Naive thymus-derived CD8-positive, alpha-beta T cell (primary cell): ENCODE measurements around the gene AUNIP. TPM values are rescaled to one million over a fixed set of nuclear protein-coding genes. Genes with fewer than 3 reads are reported as not detected.
A peak's percentile ranks its signal among the peaks of the same experiment; 100 is the strongest.

Source experiments
- ATAC-seq, 2 donors: fragments of 150-1000 bp; cut with Tn5 transposase in 1 of 2; sonication (Bioruptor Pico), chemical (Tn5 transposase) in 1 of 2; 1 replicate in 1 of 2; 2 replicates in 1 of 2; pipeline ENCODE4 v1.10.0; 2021; ENCODE audit warnings: mild to moderate bottlenecking in 2 of 2, moderate library complexity in 2 of 2
- POLR2A ChIA-PET: fragments of 350-600 bp; sonication (Branson Sonifier 250); formaldehyde crosslinking; loops from one replicate; lab custom pipeline; 2021; ENCODE audit warnings: antibody characterized with exemption; lab: Charles Lee
- DNase-seq, 10 donors: peaks; one replicate each; pipeline versions ENCODE4 v3.0.0 to v3.0.0-alpha.2; 2020 to 2022
- H3K27ac Mint-ChIP-seq, 10 donors: one replicate each; pipeline ENCODE4 v1.8.0; 2020 to 2022; ENCODE audit warnings: mild to moderate bottlenecking in 10 of 10, mixed read lengths in 10 of 10, moderate library complexity in 4 of 10, inconsistent platforms in 1 of 10
- H3K27me3 Mint-ChIP-seq, 5 donors: one replicate each; pipeline ENCODE4 v1.8.0; 2021 to 2022; ENCODE audit warnings: mixed read lengths in 5 of 5
- H3K36me3 Mint-ChIP-seq, 3 donors: one replicate each; pipeline ENCODE4 v1.8.0; 2020 to 2022; ENCODE audit warnings: mixed read lengths in 3 of 3, mild to moderate bottlenecking in 2 of 3, inconsistent platforms in 1 of 3
- H3K4me1 Mint-ChIP-seq, 4 donors: one replicate each; pipeline ENCODE4 v1.8.0; 2021 to 2022; ENCODE audit warnings: mixed read lengths in 4 of 4
- H3K4me3 Mint-ChIP-seq, 10 donors: one replicate each; pipeline ENCODE4 v1.8.0; 2020 to 2022; ENCODE audit warnings: mild to moderate bottlenecking in 10 of 10, mixed read lengths in 10 of 10, moderate library complexity in 6 of 10, inconsistent platforms in 1 of 10
- H3K9me3 Mint-ChIP-seq, 9 donors: one replicate each; pipeline ENCODE4 v1.8.0; 2020 to 2022; ENCODE audit warnings: mixed read lengths in 9 of 9, mild to moderate bottlenecking in 3 of 9, inconsistent platforms in 1 of 9, moderate library complexity in 1 of 9
- polyA plus RNA-seq, 3 donors: library from polyadenylated mRNA; unstranded; fragments of 300-500 nt; fragmentation: Illumina TruSeq; gene quantifications; one replicate each; pipeline ENCODE4 v1.2.3, GENCODE V29; 2021
- total RNA-seq, 8 experiments: library from RNA in 2 of 8; stranded (reverse) in 2 of 8; gene quantifications; one replicate each; pipeline ENCODE4 v1.2.3 and lab custom pipeline; 2021 to 2026

The AUNIP gene
- total and polyA plus RNA-seq, 5 experiments from 2014 or later: not detected

DNA sequence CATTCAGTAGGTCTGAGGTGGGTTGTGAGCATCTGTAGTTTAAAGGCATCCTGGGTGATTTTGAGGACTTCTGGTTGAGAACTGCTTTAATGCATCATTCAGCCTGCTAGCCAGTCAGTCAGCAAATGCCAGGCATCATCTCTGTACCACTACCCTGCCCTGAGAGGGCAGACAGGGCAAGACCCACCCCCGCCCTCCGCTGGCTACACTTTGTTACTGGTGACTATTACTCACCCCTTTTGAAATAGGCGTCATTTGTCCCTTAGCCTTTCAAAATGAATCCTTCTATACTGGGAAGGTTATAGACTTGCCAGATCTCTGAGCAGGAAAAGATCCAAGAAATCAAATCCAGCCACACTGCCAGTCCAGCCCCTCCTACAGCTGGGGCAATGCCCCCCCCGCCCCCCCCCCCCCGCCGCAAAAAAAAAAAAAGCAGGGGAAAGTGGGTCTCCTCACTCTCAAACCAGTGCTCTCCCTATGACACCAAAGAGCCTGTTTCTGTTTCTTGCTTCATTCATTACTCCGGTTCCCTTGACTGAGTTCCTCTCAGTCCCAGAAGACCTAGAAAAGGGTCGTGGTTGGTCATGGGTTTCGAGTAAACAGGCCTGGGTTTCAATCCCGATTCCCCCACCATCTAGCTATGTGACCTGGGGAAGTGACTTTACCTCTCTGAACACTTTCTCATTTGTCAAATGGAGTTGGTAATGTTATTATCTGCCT lies 54.9 kb downstream of the AUNIP start:
- POLR2A ChIA-PET: interaction anchor here (0.7 to 1.6 kb wide), 4 partner anchors 10 to 300 kb away, joined by 3 to 6 read pairs (median 4); no protein-coding TSS in a partner anchor
- ATAC-seq (no peak), DNase-seq (no peak)
- peaks cover 26 to 52% (median 43%) of the 10 kb centered on the region in 4 donors for H3K4me1 Mint-ChIP-seq
- no peaks in the 10 kb centered on the region for H3K9me3 Mint-ChIP-seq
- peak overlapping the region in 3 of 10 donors; percentile 7 to 70 (median 60) for H3K27ac Mint-ChIP-seq
- no peak overlapping the region for H3K4me3 Mint-ChIP-seq
- H3K36me3 Mint-ChIP-seq: peaks cover 0 to 30% (median 9%) of the 10 kb centered on the region in 3 donors
- H3K27me3 Mint-ChIP-seq: no peaks in the 10 kb centered on the region

- Mint-ChIP-seq H3K4me3 (peak overlapping the region in 5 of 10 donors; percentile 30 to 66 (median 60)), H3K9me3 (no peaks in the 10 kb centered on the region), H3K4me1 (peaks cover 27 to 59% (median 53%) of the 10 kb centered on the region in 4 donors), H3K27ac (peak overlapping the region in 4 of 10 donors; percentile 1 to 64 (median 38)), H3K27me3 (no peaks in the 10 kb centered on the region), H3K36me3 (peaks cover 0 to 22% (median 9%) of the 10 kb centered on the region in 3 donors)
- DNase-seq (no peak), ATAC-seq (no peak)
- POLR2A ChIA-PET: interaction anchor here (0.6 to 1.7 kb wide), 6 partner anchors 11 to 236 kb away, joined by 3 to 4 read pairs (median 3); no protein-coding TSS in a partner anchor
Measured at GRCh38 chr1:25803368-25803767, 55.9 kb downstream of the AUNIP start.

DNA sequence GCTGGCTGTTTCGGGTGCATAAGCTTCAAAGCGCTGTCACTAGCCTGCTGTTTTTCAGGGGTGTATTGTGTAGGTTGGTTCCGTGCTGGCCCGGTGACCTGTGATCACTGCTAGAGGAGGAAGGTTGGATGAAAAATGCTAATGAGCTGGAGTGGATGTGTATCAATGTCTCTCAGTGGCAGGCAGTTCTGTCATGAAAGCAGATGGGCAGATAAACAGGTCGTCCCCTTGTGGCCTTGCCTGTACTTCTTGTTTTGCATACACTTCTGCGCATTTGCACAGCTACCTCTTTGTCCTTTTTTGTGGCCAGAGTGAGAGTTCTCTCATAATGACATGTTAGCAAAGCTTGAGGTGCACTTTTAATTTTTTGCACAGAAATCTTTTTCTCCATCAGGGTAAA lies 56.3 kb downstream of the AUNIP start:
- H3K36me3 Mint-ChIP-seq: peaks cover 0 to 22% (median 9%) of the 10 kb centered on the region in 3 donors
- peak overlapping the region; percentile 6 to 66 (median 53) for H3K4me3 Mint-ChIP-seq
- no peaks in the 10 kb centered on the region for H3K9me3 Mint-ChIP-seq
- H3K27me3 Mint-ChIP-seq: no peaks in the 10 kb centered on the region
- H3K27ac Mint-ChIP-seq: peak overlapping the region in 9 of 10 donors; percentile 1 to 67 (median 43)
- DNase-seq (peak in 1 of 10 donors; percentile 41), ATAC-seq (peak in 1 of 2 donors; percentile 51)
- POLR2A ChIA-PET: interaction anchor here (0.6 to 1.7 kb wide), 4 partner anchors 24 to 236 kb away, joined by 3 to 4 read pairs (median 4); no protein-coding TSS in a partner anchor
- peaks cover 30 to 64% (median 57%) of the 10 kb centered on the region in 4 donors for H3K4me1 Mint-ChIP-seq

- peaks cover 0 to 8% (median 5%) of the 10 kb centered on the region in 3 donors for H3K36me3 Mint-ChIP-seq
- DNase-seq (no peak), ATAC-seq (no peak)
- H3K27me3 Mint-ChIP-seq: peaks cover 0 to 2% (median 0%) of the 10 kb centered on the region in 5 donors
- H3K9me3 Mint-ChIP-seq: peaks cover 0 to 2% (median 0%) of the 10 kb centered on the region in 9 donors
- POLR2A ChIA-PET: interaction anchor here (0.6 to 3.3 kb wide), 10 partner anchors 9 to 875 kb away, joined by 3 to 13 read pairs (median 8); partner anchors contain the start of gene MTFR1L
- H3K4me3 Mint-ChIP-seq: peak overlapping the region; percentile 75 to 90 (median 79)
- peak overlapping the region; percentile 16 to 92 (median 80) for H3K27ac Mint-ChIP-seq
- H3K4me1 Mint-ChIP-seq: peaks cover 39 to 78% (median 75%) of the 10 kb centered on the region in 4 donors
Measured at GRCh38 chr1:25800703-25801377, 58.4 kb downstream of the AUNIP start.

DNA sequence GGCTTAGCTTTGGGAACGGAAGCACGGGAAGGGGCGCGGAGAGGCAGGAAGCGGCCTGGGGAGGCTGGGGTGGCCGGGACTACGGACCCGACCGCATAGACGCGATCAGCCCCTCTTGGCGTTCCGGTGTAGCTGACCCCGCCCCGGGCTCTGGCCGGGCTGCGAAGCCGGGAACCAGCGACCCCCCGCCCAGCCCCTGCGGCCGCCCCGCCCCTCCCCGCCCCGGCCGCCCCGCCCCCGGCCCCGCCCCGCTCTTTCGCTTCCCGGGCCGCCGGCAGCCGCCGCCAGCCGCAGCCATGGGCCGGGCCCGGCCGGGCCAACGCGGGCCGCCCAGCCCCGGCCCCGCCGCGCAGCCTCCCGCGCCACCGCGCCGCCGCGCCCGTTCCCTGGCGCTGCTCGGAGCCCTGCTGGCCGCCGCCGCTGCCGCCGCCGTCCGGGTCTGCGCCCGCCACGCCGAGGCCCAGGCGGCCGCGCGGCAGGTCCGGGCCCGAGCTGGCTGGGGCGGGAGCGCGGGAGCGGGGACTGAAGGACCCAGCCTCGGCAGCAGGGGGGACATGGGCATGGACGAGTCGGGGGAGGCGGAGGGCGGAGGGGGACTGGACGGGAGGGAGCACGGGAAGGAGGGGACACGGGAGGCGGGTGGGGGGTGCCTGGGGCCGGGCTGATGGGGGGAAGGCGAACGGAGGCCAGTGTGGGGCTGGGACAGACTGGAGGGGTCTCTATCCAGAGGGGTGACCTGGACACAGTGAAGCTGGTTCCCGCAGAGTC lies 59.1 kb downstream of the AUNIP start, which contains the start of gene SELENON:
Gene SELENON, plus strand, starts transcription at position 259 of the 768 bp plus-strand sequence. Its CDS starts 38 bp downstream, at position 297.
- POLR2A ChIA-PET: interaction anchor here (0.6 to 3.3 kb wide), 13 partner anchors 9 to 252 kb away, joined by 3 to 13 read pairs (median 5); partner anchors contain the start of gene MTFR1L
- H3K4me3 Mint-ChIP-seq: peak within 1 kb of the TSS; percentile 75 to 90 (median 80)
- H3K27ac Mint-ChIP-seq: peak within 1 kb of the TSS; percentile 80 to 99 (median 90)
- DNase-seq: peak in 3 of 10 donors; percentile 15 to 45 (median 43)
- H3K4me1 Mint-ChIP-seq: peaks cover 36 to 80% (median 77%) of the 10 kb centered on the region in 4 donors
- peaks cover 0 to 2% (median 0%) of the 10 kb centered on the region in 9 donors for H3K9me3 Mint-ChIP-seq
- ATAC-seq: peak; percentile 5 to 56
- peaks cover 0 to 1% (median 0%) of the 10 kb centered on the region in 3 donors for H3K36me3 Mint-ChIP-seq
- peaks cover 0 to 2% (median 0%) of the 10 kb centered on the region in 5 donors for H3K27me3 Mint-ChIP-seq

DNA sequence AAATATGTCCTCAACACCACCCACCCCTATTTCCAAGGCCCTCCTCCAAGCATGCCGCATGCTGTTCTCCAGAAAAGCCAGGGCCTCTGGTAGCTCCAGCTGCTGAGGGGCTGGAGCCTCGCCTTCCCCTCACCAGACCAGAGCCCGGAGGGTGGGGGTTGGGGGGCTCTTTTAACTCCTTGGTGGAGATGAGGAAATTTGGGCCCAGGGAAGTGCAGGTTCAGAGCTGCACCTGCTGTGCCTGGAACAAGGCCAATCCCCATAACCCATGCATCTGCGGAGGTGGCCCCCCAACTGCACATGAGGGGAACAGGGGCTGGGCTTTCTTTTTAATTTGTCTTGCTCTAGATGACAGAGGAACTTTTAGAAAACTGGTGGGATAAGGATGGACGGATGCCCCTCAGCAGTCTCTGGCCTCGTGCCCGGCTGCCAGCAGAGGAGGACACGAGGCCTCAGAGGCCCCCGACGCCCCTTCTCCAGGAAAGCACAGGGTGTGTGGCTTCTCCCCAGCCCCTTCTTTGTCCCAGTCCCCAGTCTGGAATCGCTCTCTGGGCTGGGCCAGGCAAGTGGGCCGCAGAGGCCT lies 59.8 kb downstream of the AUNIP start:
- peak overlapping the region; percentile 73 to 86 (median 80) for H3K4me3 Mint-ChIP-seq
- DNase-seq (no peak), ATAC-seq (no peak)
- H3K27ac Mint-ChIP-seq: peak overlapping the region; percentile 79 to 99 (median 86)
- H3K36me3 Mint-ChIP-seq: peaks cover 0 to 2% (median 0%) of the 10 kb centered on the region in 3 donors
- POLR2A ChIA-PET: interaction anchor here (0.6 to 3.3 kb wide), 14 partner anchors 10 to 251 kb away, joined by 3 to 13 read pairs (median 6); partner anchors contain the start of gene MTFR1L
- peaks cover 0 to 2% (median 0%) of the 10 kb centered on the region in 5 donors for H3K27me3 Mint-ChIP-seq
- H3K4me1 Mint-ChIP-seq: peaks cover 38 to 82% (median 76%) of the 10 kb centered on the region in 4 donors
- H3K9me3 Mint-ChIP-seq: peaks cover 0 to 2% (median 0%) of the 10 kb centered on the region in 9 donors

DNA sequence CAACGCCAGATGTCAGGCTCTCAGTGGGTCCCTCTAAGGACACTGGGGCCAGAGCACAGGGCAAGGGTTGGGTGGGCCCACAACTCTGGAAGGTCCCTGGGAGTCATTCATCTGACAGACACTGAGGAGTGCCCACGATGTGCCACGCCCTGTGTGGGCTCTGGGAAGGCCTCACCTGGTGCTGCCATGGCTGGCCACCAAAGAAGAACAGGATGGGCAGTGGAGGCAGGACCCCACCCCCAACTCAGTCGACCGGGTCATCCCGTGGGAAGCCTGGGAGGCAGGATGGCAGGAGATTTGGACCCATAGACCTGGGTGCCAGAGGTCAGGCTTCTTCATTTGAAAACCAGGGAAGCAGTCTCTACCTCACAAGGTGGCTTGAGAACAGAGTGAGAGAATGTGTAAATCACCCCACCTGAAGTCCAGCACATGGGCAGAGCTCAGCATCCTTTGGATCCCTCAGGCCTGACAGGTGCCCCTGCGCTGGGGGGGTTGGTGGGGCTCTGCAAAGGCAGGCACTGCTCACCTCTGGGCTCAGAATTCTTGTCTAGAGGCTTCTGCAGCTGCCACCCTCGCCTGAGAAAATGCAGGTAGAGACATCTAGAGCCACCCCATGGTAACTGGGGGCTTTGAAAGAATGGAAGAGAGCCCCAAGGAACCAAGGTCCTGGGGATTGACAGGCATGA lies 60.4 kb downstream of the AUNIP start:
- DNase-seq: peak in 1 of 10 donors; percentile 19
- H3K9me3 Mint-ChIP-seq: peaks cover 0 to 2% (median 0%) of the 10 kb centered on the region in 9 donors
- no peak for ATAC-seq
- peak overlapping the region; percentile 73 to 86 (median 80) for H3K4me3 Mint-ChIP-seq
- POLR2A ChIA-PET: interaction anchor here (0.6 to 3.3 kb wide), 17 partner anchors 9 to 426 kb away, joined by 3 to 13 read pairs (median 6); partner anchors contain the start of gene MTFR1L
- peaks cover 0 to 2% (median 0%) of the 10 kb centered on the region in 5 donors for H3K27me3 Mint-ChIP-seq
- H3K4me1 Mint-ChIP-seq: peaks cover 40 to 84% (median 75%) of the 10 kb centered on the region in 4 donors
- H3K36me3 Mint-ChIP-seq: peaks cover 0 to 2% (median 0%) of the 10 kb centered on the region in 3 donors
- H3K27ac Mint-ChIP-seq: peak overlapping the region; percentile 79 to 99 (median 94)

DNA sequence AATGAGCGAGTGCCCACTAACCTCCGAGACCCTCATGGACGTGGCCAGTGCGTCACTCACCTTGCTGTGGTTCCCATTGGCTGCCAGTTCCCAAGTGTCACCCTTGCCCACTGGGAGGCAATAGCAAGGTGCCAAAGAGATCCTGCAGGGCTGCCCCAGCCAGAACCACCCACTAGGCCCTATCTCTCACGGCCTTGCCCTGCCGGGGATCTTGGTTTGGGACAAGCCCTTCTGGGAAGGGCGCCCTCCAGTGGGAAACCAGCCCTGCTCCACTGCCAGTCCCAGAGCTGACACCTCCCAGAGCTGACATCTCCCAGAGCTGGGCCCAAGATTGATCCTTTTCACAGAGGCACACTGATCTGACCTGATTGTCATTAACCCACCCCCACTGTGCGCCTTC lies 61.3 kb downstream of the AUNIP start:
- Mint-ChIP-seq H3K27me3 (peaks cover 0 to 2% (median 0%) of the 10 kb centered on the region in 5 donors), H3K4me3 (peak overlapping the region in 8 of 10 donors; percentile 40 to 84 (median 78)), H3K9me3 (peaks cover 0 to 2% (median 0%) of the 10 kb centered on the region in 9 donors), H3K36me3 (peaks cover 0 to 2% (median 0%) of the 10 kb centered on the region in 3 donors), H3K4me1 (peaks cover 40 to 84% (median 75%) of the 10 kb centered on the region in 4 donors), H3K27ac (peak overlapping the region in 9 of 10 donors; percentile 49 to 99 (median 94))
- POLR2A ChIA-PET: interaction anchor here (0.6 to 3.3 kb wide), 10 partner anchors 10 to 427 kb away, joined by 3 to 12 read pairs (median 6); partner anchors contain the start of gene MTFR1L
- DNase-seq (no peak), ATAC-seq (no peak)

DNA sequence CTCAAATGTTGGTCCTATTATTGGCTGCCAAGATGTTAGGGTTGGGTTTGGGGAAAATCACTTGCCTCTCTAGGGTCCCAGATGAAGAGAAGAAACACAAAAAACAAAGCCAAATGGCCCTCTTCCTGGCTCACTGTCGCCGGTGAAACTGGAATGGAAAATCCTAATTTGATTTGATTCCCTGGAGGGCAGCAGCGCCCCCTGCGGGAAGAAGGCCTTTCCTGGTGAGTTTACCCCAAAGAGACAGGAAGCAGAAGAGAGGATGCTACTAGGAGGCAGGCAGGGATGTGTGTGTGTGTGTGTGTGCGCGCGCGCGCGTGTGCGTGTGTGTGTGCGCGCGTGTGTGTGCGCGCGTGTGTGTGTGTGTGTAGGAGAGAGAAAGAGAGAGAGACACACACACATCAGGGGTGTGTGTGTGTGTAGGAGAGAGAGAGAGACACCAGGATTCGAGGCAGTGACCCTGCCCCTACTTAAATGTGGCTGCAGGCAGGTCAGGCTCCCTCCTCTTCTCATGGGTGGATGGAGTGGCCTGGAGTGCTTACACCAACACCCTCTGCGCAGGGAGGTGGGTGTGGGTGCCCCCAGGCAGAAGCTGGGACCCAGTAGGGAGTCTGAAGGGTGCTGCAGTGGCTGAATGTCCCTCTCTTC lies 62.3 kb downstream of the AUNIP start:
- Mint-ChIP-seq H3K36me3 (peaks cover 0 to 4% (median 0%) of the 10 kb centered on the region in 3 donors), H3K27ac (peak overlapping the region; percentile 91 to 99 (median 96)), H3K27me3 (peaks cover 0 to 2% (median 0%) of the 10 kb centered on the region in 5 donors), H3K4me1 (peaks cover 34 to 74% (median 65%) of the 10 kb centered on the region in 4 donors), H3K9me3 (peaks cover 0 to 2% (median 0%) of the 10 kb centered on the region in 9 donors), H3K4me3 (peak overlapping the region; percentile 50 to 92 (median 83))
- ATAC-seq: peak; percentile 52 to 70
- POLR2A ChIA-PET: interaction anchor here (1.0 to 3.0 kb wide), 7 partner anchors 10 to 186 kb away, joined by 3 to 18 read pairs (median 5); no protein-coding TSS in a partner anchor
- peak; percentile 70 to 90 (median 83) for DNase-seq
